Neuronal stem cell (in vitro differentiated cells): ENCODE measurements around the gene KLF15.

Experiments
- DNase-seq: peaks from one replicate; pipeline ENCODE4 v3.0.0-alpha.2; 2013; ENCODE audit warnings: low spot score
- H2AFZ ChIP-seq: one replicate; pipeline ENCODE4 v1.6.1; 2013; ENCODE audit warnings: mild to moderate bottlenecking, low read length, inconsistent platforms
- H2AK5ac ChIP-seq: 2 replicates; pipeline ENCODE4 v1.6.1; 2013; ENCODE audit warnings: low read depth, mild to moderate bottlenecking, inconsistent platforms, low read length, moderate library complexity, mixed read lengths
- H2BK120ac ChIP-seq: 2 replicates; pipeline ENCODE4 v1.6.1; 2013; ENCODE audit warnings: low read depth, mild to moderate bottlenecking, inconsistent platforms, low read length, moderate library complexity, mixed read lengths
- H2BK12ac ChIP-seq: one replicate; pipeline ENCODE4 v1.6.1; 2013; ENCODE audit warnings: low read length, inconsistent platforms
- H2BK15ac ChIP-seq: 2 replicates; pipeline ENCODE4 v1.6.1; 2013; ENCODE audit warnings: mild to moderate bottlenecking, low read length, inconsistent platforms, mixed read lengths
- H2BK5ac ChIP-seq: one replicate; pipeline ENCODE4 v1.6.1; 2013; ENCODE audit warnings: inconsistent platforms, mild to moderate bottlenecking, low read length, moderate library complexity
- H3K14ac ChIP-seq: one replicate; pipeline ENCODE4 v1.6.1; 2013; ENCODE audit warnings: low read length, inconsistent platforms
- H3K18ac ChIP-seq: 2 replicates; pipeline ENCODE4 v1.6.1; 2013; ENCODE audit warnings: low read length, inconsistent platforms
- H3K23ac ChIP-seq: 2 replicates; pipeline ENCODE4 v1.6.1; 2013; ENCODE audit warnings: low read depth, mild to moderate bottlenecking, mixed read lengths, low read length, inconsistent platforms; ENCODE audit not compliant: poor library complexity
- H3K27ac ChIP-seq: replicated peaks from 3 replicates; pipeline ENCODE4 v1.5.1; 2013; ENCODE audit warnings: low read length, inconsistent platforms
- H3K27me3 ChIP-seq, 3 experiments: 2 replicates each; pipeline ENCODE4 v1.6.1; 2013; ENCODE audit warnings: low read length in 3 of 3, mild to moderate bottlenecking in 2 of 3, inconsistent platforms in 1 of 3, low read depth in 1 of 3, mixed read lengths in 1 of 3, moderate library complexity in 1 of 3; ENCODE audit not compliant: control insufficient read depth in 3 of 3, insufficient read depth in 3 of 3
- H3K36me3 ChIP-seq, 2 donors: replicated peaks in 1 of 2; 2 replicates each; pipeline ENCODE4 v1.6.1; 2013; ENCODE audit warnings: low read length in 2 of 2; ENCODE audit not compliant: control insufficient read depth in 2 of 2, insufficient read depth in 2 of 2
- H3K4ac ChIP-seq: 2 replicates; pipeline ENCODE4 v1.6.1; 2013; ENCODE audit warnings: inconsistent platforms, mild to moderate bottlenecking, low read length, moderate library complexity
- H3K4me1 ChIP-seq, 2 donors: 1 replicate in 1 of 2; 2 replicates in 1 of 2; pipeline ENCODE4 v1.6.1; 2013; ENCODE audit warnings: low read length in 2 of 2, low read depth in 1 of 2; ENCODE audit not compliant: control insufficient read depth in 2 of 2, insufficient read depth in 1 of 2
- H3K4me2 ChIP-seq: one replicate; pipeline ENCODE4 v1.6.1; 2013; ENCODE audit warnings: mild to moderate bottlenecking, low read length, inconsistent platforms; ENCODE audit not compliant: insufficient read depth, poor library complexity, severe bottlenecking
- H3K4me3 ChIP-seq, 2 donors: 2 replicates each; pipeline ENCODE4 v1.5.1; 2013; ENCODE audit warnings: low read length in 2 of 2, mild to moderate bottlenecking in 2 of 2, inconsistent platforms in 1 of 2, moderate library complexity in 1 of 2
- H3K79me1 ChIP-seq: one replicate; pipeline ENCODE4 v1.6.1; 2013; ENCODE audit warnings: low read depth, mild to moderate bottlenecking, inconsistent platforms, low read length, moderate library complexity
- H3K9ac ChIP-seq: one replicate; pipeline ENCODE4 v1.6.1; 2013; ENCODE audit warnings: mild to moderate bottlenecking, low read depth, low read length, inconsistent platforms; ENCODE audit not compliant: poor library complexity
- H3K9me3 ChIP-seq, 2 donors: replicated peaks in 1 of 2; 2 replicates each; pipeline versions ENCODE3 to v1.6.1; 2013; ENCODE audit warnings: low read length in 2 of 2, mild to moderate bottlenecking in 2 of 2, inconsistent platforms in 1 of 2, low read depth in 1 of 2, mixed read lengths in 1 of 2, moderate library complexity in 1 of 2; ENCODE audit not compliant: control insufficient read depth in 2 of 2, insufficient read depth in 1 of 2
- H4K8ac ChIP-seq: one replicate; pipeline ENCODE4 v1.6.1; 2013; ENCODE audit warnings: low read depth, mild to moderate bottlenecking, inconsistent platforms, low read length, moderate library complexity
- H4K91ac ChIP-seq: one replicate; pipeline ENCODE4 v1.6.1; 2013; ENCODE audit warnings: low read length, low read depth, mild to moderate bottlenecking, inconsistent platforms; ENCODE audit not compliant: poor library complexity
- WGBS, 2 donors: extraction: QIAGEN DNeasy Blood & Tissue Kit; methylation state at CpG; one replicate each; pipeline ENCODE4 v1.1.7; 2013; ENCODE audit warnings: missing lambda C conversion rate in 2 of 2, mixed read lengths in 1 of 2; ENCODE audit not compliant: insufficient read length in 2 of 2, insufficient replicate concordance in 1 of 2; ENCODE audit errors: extremely low coverage in 2 of 2; 5-methylcytosine and 5-hydroxymethylcytosine counted together

The KLF15 gene

DNA sequence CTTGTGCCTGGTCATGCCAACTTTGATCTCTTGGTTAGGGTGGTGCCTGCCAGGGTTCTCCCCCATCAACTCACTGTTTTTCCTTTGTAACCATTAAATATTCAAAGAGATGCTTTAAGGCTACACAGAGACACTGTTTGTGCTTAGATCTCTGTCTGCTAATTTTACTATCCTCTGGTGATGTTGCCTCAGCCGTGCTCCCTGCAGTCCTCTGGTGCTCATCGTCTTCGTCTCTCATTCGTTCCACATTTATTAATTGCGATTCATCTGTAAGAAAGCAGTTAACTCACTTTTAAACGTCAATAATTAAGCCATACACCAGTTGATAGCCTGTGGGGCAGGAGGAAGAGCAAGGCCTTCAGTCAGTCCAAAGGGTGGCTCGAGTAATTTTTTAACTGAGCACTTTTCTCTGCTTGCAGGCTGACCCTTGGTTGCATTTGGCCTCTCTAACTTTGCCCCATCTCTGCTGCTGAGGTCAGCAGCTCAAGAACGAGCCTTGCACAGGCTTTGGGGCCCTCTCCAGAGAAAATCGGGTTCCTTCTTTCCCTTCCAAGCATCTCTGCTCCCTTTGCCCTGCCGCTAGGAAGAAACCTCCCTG lies 62.9 kb downstream of the KLF15 start:
- DNase-seq, result no peak
- H3K4ac ChIP-seq, result no peak overlapping the region
- whole genome bisulfite sequencing, 2 donors, result no CpG with 5 or more reads among the region's 10 CpGs
- H3K36me3 ChIP-seq, result no peaks in the 10 kb centered on the region
- H3K27me3 ChIP-seq, result peaks cover 0 to 22% (median 0%) of the 10 kb centered on the region in 3 experiments
- H2BK5ac ChIP-seq, result no peak overlapping the region
- H3K4me2 ChIP-seq, result no peak overlapping the region
- no peak overlapping the region for H3K18ac ChIP-seq
- H3K79me1 ChIP-seq, result no peaks in the 10 kb centered on the region
- H3K4me3 ChIP-seq, result no peak overlapping the region
- no peak overlapping the region for H4K91ac ChIP-seq
- no peak overlapping the region for H2AFZ ChIP-seq
- no peak overlapping the region for H2BK12ac ChIP-seq
- H2BK120ac ChIP-seq, result no peak overlapping the region
- no peak overlapping the region for H2BK15ac ChIP-seq
- no peak overlapping the region for H3K23ac ChIP-seq
- no peak overlapping the region for H3K14ac ChIP-seq
- H3K9me3 ChIP-seq, result no peaks in the 10 kb centered on the region
- H3K9ac ChIP-seq, result no peak overlapping the region
- peak overlapping the region; percentile 31 for H2AK5ac ChIP-seq
- no peak overlapping the region for H4K8ac ChIP-seq
- H3K4me1 ChIP-seq, result peaks cover 8 to 14% of the 10 kb centered on the region in 2 donors
- no peak overlapping the region for H3K27ac ChIP-seq

DNA sequence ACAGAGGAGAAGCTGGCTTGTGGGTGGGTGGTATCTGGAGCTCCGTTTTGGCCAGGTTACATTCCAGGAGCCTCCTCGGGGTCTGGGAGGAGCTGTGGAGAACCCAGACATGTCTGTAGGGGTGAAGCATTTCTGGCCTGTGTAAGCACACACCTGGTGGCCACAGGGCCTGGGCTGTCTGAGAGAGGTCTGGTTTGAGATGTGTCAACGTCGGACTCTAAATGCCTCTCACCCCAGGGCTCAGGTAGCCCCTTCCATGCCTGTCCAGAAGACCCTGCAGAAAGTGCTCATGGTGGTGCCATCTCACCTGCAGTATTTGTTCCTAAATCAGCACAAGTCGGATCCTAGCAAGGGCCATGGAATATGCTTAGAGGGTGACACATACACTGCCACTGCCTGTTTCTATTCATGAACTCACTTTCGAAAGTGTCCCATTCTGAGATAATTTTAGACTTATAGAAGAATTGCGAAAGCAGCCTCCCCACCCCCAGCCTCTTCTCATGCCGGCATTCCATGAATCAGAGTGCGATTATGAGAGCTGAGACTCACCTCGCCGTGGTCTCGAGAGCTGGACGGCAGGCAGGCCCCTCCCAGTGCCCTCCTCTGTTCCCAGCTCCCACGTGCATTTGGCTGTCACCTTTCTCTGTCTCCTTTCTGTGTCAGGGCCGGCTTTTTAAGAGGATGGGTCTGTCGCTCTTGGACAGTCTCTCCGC lies 63.7 kb downstream of the KLF15 start:
- Histone ChIP-seq H3K9me3 (no peaks in the 10 kb centered on the region), H4K91ac (no peak overlapping the region), H3K4me1 (peaks cover 8 to 14% of the 10 kb centered on the region in 2 donors), H2AK5ac (no peak overlapping the region), H4K8ac (no peak overlapping the region), H2BK12ac (no peak overlapping the region), H3K9ac (no peak overlapping the region), H3K27ac (no peak overlapping the region), H3K27me3 (peaks cover 0 to 30% (median under 1%) of the 10 kb centered on the region in 3 experiments), H2BK120ac (no peak overlapping the region), H3K36me3 (no peaks in the 10 kb centered on the region), H2AFZ (no peak overlapping the region), H3K14ac (no peak overlapping the region), H3K23ac (no peak overlapping the region), H3K4me3 (no peak overlapping the region), H3K4me2 (no peak overlapping the region), H2BK5ac (no peak overlapping the region), H3K18ac (no peak overlapping the region), H3K4ac (no peak overlapping the region), H2BK15ac (no peak overlapping the region), H3K79me1 (no peaks in the 10 kb centered on the region)
- DNase-seq, result no peak
- WGBS, 2 donors, result no CpG with 5 or more reads among the region's 17 CpGs
